HG03045 (cell line): ENCODE measurements around the gene RNF180.
"Not testable (repeated sequence)": the region's sequence is repeated elsewhere in the genome, so short reads cannot be mapped to it uniquely, and the experiment has no call there.

ENCODE experiments used
- ATAC-seq: cut with Tn5 transposase; IDR thresholded peaks from one replicate; pipeline ENCODE4 v1.9.1; 2021; ENCODE audit warnings: mild to moderate bottlenecking, moderate library complexity; ENCODE audit not compliant: unreplicated experiment

RNF180 gene

GRCh38 chr5:64269164-64269563 lies 103.5 kb downstream of the RNF180 start:
- ATAC-seq, result no peak

- no peak for ATAC-seq
These were observed 107.6 kb downstream of the RNF180 start for GRCh38 chr5:64273276-64273675.

- no peak for ATAC-seq
These were observed 119.8 kb downstream of the RNF180 start for GRCh38 chr5:64285188-64286130.

- ATAC-seq, result no peak
These were observed 120.7 kb downstream of the RNF180 start for GRCh38 chr5:64286381-64286780.

GRCh38 chr5:64288496-64288895 lies 122.9 kb downstream of the RNF180 start:
- ATAC-seq, result not testable (repeated sequence)

- no peak for ATAC-seq
These were observed 127.1 kb downstream of the RNF180 start for GRCh38 chr5:64292611-64293215.

- no peak for ATAC-seq
These were observed 129.5 kb downstream of the RNF180 start for GRCh38 chr5:64295101-64295500.

GRCh38 chr5:64298586-64298985 lies 132.9 kb downstream of the RNF180 start:
- ATAC-seq, result no peak

GRCh38 chr5:64299805-64300204 lies 134.2 kb downstream of the RNF180 start:
- ATAC-seq, result no peak

- no peak for ATAC-seq
These were observed 135.9 kb downstream of the RNF180 start for GRCh38 chr5:64301566-64301965.

- ATAC-seq, result no peak
These were observed 142.5 kb downstream of the RNF180 start for GRCh38 chr5:64308135-64308534.

- ATAC-seq, result no peak
These were observed 146.8 kb downstream of the RNF180 start for GRCh38 chr5:64312491-64312890.

GRCh38 chr5:64315778-64316177 lies 150.1 kb downstream of the RNF180 start:
- no peak for ATAC-seq

GRCh38 chr5:64318175-64318574 lies 152.5 kb downstream of the RNF180 start:
- ATAC-seq, result no peak

- ATAC-seq, result no peak
These were observed 157.9 kb downstream of the RNF180 start for GRCh38 chr5:64323591-64323990.

GRCh38 chr5:64330728-64331231 lies 165.1 kb downstream of the RNF180 start:
- ATAC-seq, result no peak

- no peak for ATAC-seq
These were observed 166.1 kb downstream of the RNF180 start for GRCh38 chr5:64331597-64332277.

- ATAC-seq, result no peak
These were observed 168.2 kb downstream of the RNF180 start for GRCh38 chr5:64333886-64334285.

GRCh38 chr5:64339769-64340168 lies 174.1 kb downstream of the RNF180 start:
- ATAC-seq, result no peak

- no peak for ATAC-seq
These were observed 174.7 kb downstream of the RNF180 start for GRCh38 chr5:64340293-64340692.

- ATAC-seq, result no peak
These were observed 175.7 kb downstream of the RNF180 start for GRCh38 chr5:64341340-64341739.
